Omental fat pad (tissue), 4 donors: ENCODE measurements around the gene FES. TPM values are rescaled to one million over a fixed set of nuclear protein-coding genes. Genes with fewer than 3 reads are reported as not detected.

Experiments
- ATAC-seq: fragments of 150-250 bp; one replicate; pipeline ENCODE4 v1.9.1; 2016; ENCODE audit warnings: mild to moderate bottlenecking, moderate library complexity; ENCODE audit not compliant: low FRiP score
- DNase-seq: peaks from one replicate; pipeline ENCODE4 v3.0.0-alpha.2; 2019; ENCODE audit warnings: low spot score
- total RNA-seq, 4 donors: library from RNA; depleted of rRNA; stranded (reverse); fragments of >200 nt; gene quantifications; one replicate each; pipeline ENCODE4 v1.1.0, GENCODE V29; 2016
- TF ChIP-seq, protein P1 (sequence below), 3 donors: fragments of 450-650 bp; IDR thresholded peaks; one replicate each; pipeline ENCODE4 v1.5.1; 2016 to 2017; ENCODE audit warnings: antibody characterized with exemption in 3 of 3, mild to moderate bottlenecking in 3 of 3, moderate library complexity in 2 of 3

FES gene
- total RNA-seq, 4 donors from 2014 or later: 57.0 to 146 (median 77.2) TPM

DNA sequence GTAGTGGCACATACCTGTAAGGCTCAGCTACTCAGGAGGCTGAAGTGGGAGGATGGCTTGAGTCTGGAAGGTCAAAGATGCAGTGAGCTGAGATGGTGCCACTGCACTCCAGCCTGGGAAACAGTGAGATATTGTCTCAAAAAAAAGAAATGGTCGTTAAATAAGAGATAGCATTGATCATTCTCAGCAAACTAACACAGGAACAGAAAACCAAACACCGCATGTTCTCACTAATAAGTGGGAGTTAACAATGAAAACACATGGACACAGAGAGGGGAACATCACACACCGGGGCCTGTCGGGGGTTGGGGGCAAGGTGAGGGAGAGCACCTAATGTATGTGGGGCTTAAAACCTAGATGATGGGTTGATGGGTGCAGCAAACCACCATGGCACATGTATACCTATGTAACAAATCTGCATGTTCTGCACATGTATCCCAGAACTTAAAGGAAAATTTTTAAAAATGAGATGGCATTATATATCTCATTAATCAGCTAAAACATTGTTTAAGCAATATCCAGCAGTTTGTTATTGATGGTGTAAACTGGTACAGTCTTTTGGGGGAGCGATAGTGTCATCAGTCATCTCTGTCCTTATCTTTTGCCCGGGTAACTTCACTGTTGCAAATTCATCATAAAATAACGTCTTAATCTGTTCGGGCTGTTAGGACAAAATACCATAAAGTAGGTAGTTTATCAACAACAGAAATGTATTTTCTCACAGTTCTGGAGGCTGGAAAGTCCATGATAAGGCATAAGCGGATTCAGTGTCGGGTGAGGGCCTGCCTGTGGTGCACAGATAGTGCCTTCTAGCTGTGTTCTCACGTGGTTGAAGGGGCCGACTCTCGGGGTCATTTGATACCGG lies 17.1 kb downstream of the FES start:
- ATAC-seq (no peak), DNase-seq (no peak)
- TF ChIP-seq, protein P1, sequence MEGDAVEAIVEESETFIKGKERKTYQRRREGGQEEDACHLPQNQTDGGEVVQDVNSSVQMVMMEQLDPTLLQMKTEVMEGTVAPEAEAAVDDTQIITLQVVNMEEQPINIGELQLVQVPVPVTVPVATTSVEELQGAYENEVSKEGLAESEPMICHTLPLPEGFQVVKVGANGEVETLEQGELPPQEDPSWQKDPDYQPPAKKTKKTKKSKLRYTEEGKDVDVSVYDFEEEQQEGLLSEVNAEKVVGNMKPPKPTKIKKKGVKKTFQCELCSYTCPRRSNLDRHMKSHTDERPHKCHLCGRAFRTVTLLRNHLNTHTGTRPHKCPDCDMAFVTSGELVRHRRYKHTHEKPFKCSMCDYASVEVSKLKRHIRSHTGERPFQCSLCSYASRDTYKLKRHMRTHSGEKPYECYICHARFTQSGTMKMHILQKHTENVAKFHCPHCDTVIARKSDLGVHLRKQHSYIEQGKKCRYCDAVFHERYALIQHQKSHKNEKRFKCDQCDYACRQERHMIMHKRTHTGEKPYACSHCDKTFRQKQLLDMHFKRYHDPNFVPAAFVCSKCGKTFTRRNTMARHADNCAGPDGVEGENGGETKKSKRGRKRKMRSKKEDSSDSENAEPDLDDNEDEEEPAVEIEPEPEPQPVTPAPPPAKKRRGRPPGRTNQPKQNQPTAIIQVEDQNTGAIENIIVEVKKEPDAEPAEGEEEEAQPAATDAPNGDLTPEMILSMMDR (IDR thresholded peaks at IDR 0.05): no peak

DNA sequence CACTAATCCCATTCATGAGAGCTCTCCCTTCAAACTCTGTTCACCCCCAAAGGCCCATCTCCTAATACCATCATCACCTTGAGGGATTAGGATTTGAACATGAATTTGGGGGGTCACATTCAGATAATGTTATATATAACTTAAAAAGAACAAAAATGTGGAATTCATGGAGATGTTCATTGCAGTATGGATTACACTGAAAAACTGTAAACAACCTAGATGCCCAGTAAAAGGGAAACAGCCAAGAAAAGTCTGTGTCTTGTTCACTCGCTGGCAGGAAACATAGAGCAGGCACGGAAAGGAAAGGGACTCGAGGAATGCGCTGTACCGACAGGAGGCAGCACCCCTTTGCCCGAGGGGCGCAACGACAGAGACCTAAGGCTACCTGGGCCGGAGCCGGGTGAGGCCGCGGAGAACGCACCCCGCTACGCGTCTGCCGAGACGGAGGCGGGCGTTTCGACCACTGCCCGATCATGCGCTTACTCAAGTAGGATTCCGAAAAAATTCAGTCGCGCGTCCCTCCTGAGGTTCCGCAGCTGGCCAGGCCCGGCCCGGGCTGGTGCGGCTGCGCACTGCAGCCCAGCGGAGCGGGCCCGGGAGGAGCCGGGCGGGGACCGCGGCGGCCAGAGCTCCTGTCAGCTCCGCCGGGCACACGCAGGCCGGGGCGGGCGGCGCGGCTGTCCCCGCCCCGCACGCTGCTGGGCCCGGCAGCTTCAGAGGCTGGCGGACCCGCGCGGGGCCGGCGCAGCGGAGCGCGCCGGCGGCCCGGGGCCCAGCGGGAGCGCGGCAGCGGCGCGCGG lies 17.9 kb downstream of the FES start:
- ATAC-seq (peak; percentile 86), DNase-seq (no peak)
- TF ChIP-seq, protein P1 (IDR thresholded peaks at IDR 0.05): no peak

DNA sequence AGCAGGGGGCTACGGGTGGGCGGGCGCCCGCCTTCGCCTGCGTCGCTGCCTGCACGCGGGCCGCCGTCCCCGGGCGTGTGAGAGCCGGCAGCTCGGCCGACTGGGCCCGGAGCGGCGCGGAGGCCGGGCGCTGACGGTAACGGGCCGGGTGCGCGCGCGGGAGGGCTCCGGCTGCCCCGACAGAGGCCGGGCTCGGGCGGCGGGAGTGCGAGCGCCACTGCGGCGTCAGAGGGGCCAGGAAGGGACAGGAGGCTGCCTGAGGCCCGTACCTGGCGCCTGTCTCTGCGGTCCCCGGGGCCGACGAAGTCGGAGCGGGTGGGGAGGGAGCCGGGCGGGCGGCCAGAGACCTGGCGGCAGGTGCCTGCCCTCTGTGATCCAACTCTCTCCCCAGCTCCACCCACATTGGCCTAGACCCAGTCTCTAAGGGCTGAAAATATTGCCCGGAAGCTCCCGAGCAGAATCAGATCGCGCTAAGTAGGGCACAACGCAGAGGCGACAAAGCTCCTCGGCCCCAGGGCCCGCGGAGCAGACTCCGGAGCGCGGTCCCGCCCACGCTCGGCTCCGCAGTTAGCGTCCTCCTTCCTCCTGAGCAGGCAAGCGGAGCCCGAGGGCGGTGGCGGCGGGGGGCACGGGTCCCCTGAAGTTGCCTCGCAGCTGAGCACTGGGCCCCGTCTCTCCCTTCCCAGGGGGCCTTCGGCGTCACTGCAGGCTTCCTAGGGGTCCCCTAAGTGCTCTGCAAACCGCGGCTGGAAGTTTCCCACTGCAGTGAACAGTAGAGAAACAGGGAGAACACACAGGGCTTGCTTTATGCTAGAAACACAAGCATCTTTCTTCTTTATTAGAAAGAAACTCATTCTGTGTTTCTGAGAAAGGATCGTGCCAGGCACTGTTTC lies 18.8 kb downstream of the FES start, which contains the start of gene MAN2A2:
Gene MAN2A2, plus strand, starts transcription at position 463 of the 893 bp plus-strand sequence. CDS start 906 bp downstream, outside the sequence.
- DNase-seq (no peak), ATAC-seq (peak; percentile 50)
- TF ChIP-seq, protein P1 (IDR thresholded peaks at IDR 0.05): no peak

DNA sequence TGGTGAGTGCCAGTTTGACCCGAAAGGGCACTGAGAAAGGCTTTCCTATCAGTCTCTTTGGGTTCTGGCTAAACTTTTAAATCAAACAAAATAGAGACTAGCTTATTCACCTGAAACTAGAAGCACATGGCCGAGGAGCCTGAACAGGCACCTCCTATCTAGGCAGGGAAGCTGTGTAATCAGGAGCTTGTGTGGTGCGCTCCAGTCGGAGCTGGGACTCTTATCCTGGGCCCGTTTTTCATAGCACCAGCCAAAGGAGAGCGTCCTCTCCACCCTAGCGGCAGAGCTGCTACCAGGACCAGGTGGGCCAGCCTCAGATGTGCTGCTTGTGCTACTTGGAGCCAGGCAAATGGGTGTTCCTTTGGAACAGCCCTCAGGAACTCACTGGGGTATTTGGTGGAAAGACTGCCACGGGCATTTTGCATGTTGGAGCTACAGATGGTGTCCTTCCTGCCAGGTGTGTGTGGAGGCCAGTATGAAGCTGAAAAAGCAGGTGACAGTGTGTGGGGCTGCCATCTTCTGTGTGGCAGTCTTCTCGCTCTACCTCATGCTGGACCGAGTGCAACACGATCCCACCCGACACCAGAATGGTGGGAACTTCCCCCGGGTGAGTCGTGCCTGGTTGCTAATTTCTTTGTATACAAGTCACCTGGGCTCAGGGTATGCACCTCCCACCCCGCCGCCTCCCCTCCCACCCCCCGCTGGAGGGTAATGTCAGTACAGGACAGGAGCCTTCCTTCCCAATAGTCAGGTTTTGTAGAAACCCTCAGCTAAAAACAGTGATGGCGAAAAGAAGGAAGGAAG lies 19.6 kb downstream of the FES start:
- TF ChIP-seq, protein P1 (IDR thresholded peaks at IDR 0.05): no peak
- DNase-seq (no peak), ATAC-seq (no peak)

DNA sequence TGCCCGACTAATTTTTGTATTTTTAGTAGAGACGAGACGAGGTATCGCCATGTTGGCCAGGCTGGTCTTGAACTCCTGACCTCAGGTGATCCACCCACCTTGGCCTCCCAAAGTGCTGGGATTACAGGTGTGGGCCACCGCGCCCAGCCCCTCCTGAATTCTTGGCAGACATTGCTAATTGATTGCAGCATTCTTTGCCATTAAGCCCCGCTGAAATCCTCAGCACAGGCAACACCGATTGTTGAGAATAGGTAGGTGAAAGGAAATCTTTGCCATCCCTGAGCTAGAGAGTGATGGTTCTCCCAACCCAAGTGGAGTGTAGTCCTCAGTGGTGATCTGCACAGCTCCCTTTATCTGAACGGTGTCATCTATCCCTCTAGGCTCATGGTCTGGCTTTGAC lies 20.4 kb downstream of the FES start:
- DNase-seq (no peak), ATAC-seq (no peak)
- TF ChIP-seq, protein P1 (IDR thresholded peaks at IDR 0.05): no peak
